SK-N-SH (cell line): ENCODE data around the gene CDH23. TPM values are rescaled to one million over a fixed set of nuclear protein-coding genes. Genes with fewer than 3 reads are reported as not detected.

Source experiments
- CTCF ChIA-PET: fragments of 300-600, 350-600 bp; formaldehyde crosslinking; extraction: SDS; loops from one replicate; lab custom pipeline; 2021; lab: Yijun Ruan, JAX
- POLR2A ChIA-PET: fragments of 350-600 bp; sonication (Branson Sonifier 250); formaldehyde crosslinking; extraction: SDS; loops from one replicate; lab custom pipeline; 2020; ENCODE audit warnings: antibody characterized with exemption, inconsistent platforms; lab: Yijun Ruan, JAX
- DNase-seq: peaks from one replicate; pipeline ENCODE4 v3.0.0; 2012
- H2AFZ ChIP-seq: fragments of 200-600 bp; sonication (generic); 2 replicates; pipeline ENCODE4 v1.8.1; 2016; ENCODE audit warnings: antibody characterized with exemption, mild to moderate bottlenecking, low read depth
- H3F3A ChIP-seq: fragments of 200-600 bp; sonication (generic); replicated peaks from 2 replicates; pipeline ENCODE3; 2016; ENCODE audit warnings: antibody characterized with exemption, mild to moderate bottlenecking; ENCODE audit not compliant: insufficient read depth
- H3K27ac ChIP-seq, 2 experiments: fragments of 200-500 bp in 1 of 2; fragments of 200-600 bp in 1 of 2; sonication (Bioruptor generic) in 1 of 2; sonication (generic), shearing (Covaris generic) in 1 of 2; 2 replicates each; pipeline versions ENCODE4 v1.5.1 to v1.6.1; 2014 to 2016; ENCODE audit warnings: low read depth in 2 of 2, inconsistent platforms in 1 of 2, low read length in 1 of 2, mild to moderate bottlenecking in 1 of 2, mixed read lengths in 1 of 2
- H3K27me3 ChIP-seq: fragments of 200-600 bp; sonication (generic), shearing (Covaris generic); 2 replicates; pipeline ENCODE4 v1.6.1; 2016; ENCODE audit warnings: mixed run types; ENCODE audit not compliant: insufficient read depth
- H3K36me3 ChIP-seq, 2 experiments: fragments of 200-500 bp in 1 of 2; fragments of 200-600 bp in 1 of 2; sonication (Bioruptor generic) in 1 of 2; sonication (generic) in 1 of 2; replicated peaks in 1 of 2; 2 replicates each; pipeline versions ENCODE3 to v1.5.1; 2014 to 2016; ENCODE audit warnings: low read length in 1 of 2, mild to moderate bottlenecking in 1 of 2; ENCODE audit not compliant: insufficient read depth in 2 of 2, control insufficient read depth in 1 of 2
- H3K4me1 ChIP-seq, 2 experiments: fragments of 200-500 bp in 1 of 2; fragments of 200-600 bp in 1 of 2; sonication (Bioruptor generic) in 1 of 2; sonication (generic), shearing (Covaris generic) in 1 of 2; 2 replicates each; pipeline versions ENCODE4 v1.5.1 to v1.6.1; 2014 to 2016; ENCODE audit warnings: low read depth in 1 of 2, low read length in 1 of 2, mixed run types in 1 of 2; ENCODE audit not compliant: insufficient read depth in 2 of 2, control insufficient read depth in 1 of 2
- H3K4me2 ChIP-seq: fragments of 200-600 bp; sonication (generic), shearing (Covaris generic); 2 replicates; pipeline ENCODE4 v1.6.1; 2017; ENCODE audit warnings: mixed run types
- H3K4me3 ChIP-seq, 2 experiments: fragments of 200-500 bp in 1 of 2; fragments of 200-600 bp in 1 of 2; sonication (Bioruptor generic) in 1 of 2; sonication (generic), shearing (Covaris generic) in 1 of 2; 2 replicates each; pipeline versions ENCODE4 v1.5.1 to v1.8.1; 2014 to 2016; ENCODE audit warnings: low read depth in 2 of 2, inconsistent platforms in 1 of 2, low read length in 1 of 2, mild to moderate bottlenecking in 1 of 2, mixed read lengths in 1 of 2, moderate library complexity in 1 of 2
- H3K79me2 ChIP-seq: fragments of 200-600 bp; sonication (generic); 2 replicates; pipeline ENCODE4 v1.8.1; 2017; ENCODE audit warnings: mild to moderate bottlenecking; ENCODE audit not compliant: insufficient read depth
- H3K9ac ChIP-seq: fragments of 200-600 bp; sonication (generic); 2 replicates; pipeline ENCODE4 v1.6.1; 2017; ENCODE audit warnings: mixed run types
- H3K9me2 ChIP-seq: fragments of 200-600 bp; sonication (generic); 2 replicates; pipeline ENCODE4 v1.6.1; 2017; ENCODE audit warnings: mixed run types
- H3K9me3 ChIP-seq: fragments of 200-600 bp; sonication (generic); 2 replicates; pipeline ENCODE4 v1.6.1; 2017; ENCODE audit warnings: mixed run types, mild to moderate bottlenecking, moderate library complexity
- H4K20me1 ChIP-seq: fragments of 200-600 bp; sonication (generic); 2 replicates; pipeline ENCODE4 v1.6.1; 2017; ENCODE audit warnings: mild to moderate bottlenecking, mixed run types; ENCODE audit not compliant: insufficient read depth
- CHD2 ChIP-seq: fragments of 150-350 bp; IDR thresholded peaks from 2 replicates; pipeline ENCODE4 v1.6.1; 2018; ENCODE audit warnings: low read length; ENCODE audit not compliant: partially characterized antibody
- EP300 ChIP-seq, 2 experiments: IDR thresholded peaks; 2 replicates each; pipeline versions ENCODE4 v1.4.0 to v1.6.1; 2012; ENCODE audit warnings: borderline replicate concordance in 1 of 2, low read depth in 1 of 2, low read length in 1 of 2
- FOXM1 ChIP-seq: IDR thresholded peaks from 2 replicates; pipeline ENCODE4 v1.4.0; 2012; ENCODE audit warnings: low read depth, mild to moderate bottlenecking
- GABPA ChIP-seq: IDR thresholded peaks from 2 replicates; pipeline ENCODE4 v1.4.0; 2012; ENCODE audit warnings: low read depth, mild to moderate bottlenecking
- GATA2 ChIP-seq: sonication (generic); formaldehyde crosslinking; IDR thresholded peaks from 2 replicates; pipeline ENCODE4 v1.5.0; 2020; ENCODE audit warnings: mild to moderate bottlenecking, missing genetic modification reagents
- IRF3 ChIP-seq: fragments of 150-350 bp; IDR thresholded peaks from 2 replicates; pipeline ENCODE4 v1.6.1; 2016; ENCODE audit warnings: mild to moderate bottlenecking, low read depth, low read length
- MAX ChIP-seq: IDR thresholded peaks from 2 replicates; pipeline ENCODE4 v1.4.0; 2012; ENCODE audit warnings: low read depth
- POLR2AphosphoS5 ChIP-seq: IDR thresholded peaks from 2 replicates; pipeline ENCODE4 v1.6.1; 2012; ENCODE audit warnings: low read depth, low read length
- REST ChIP-seq: IDR thresholded peaks from 2 replicates; pipeline ENCODE4 v1.6.1; 2012; ENCODE audit warnings: mild to moderate bottlenecking, low read depth, low read length, moderate library complexity
- TAF1 ChIP-seq: IDR thresholded peaks from 2 replicates; pipeline ENCODE4 v1.6.1; 2012; ENCODE audit warnings: low read depth, mild to moderate bottlenecking, low read length, moderate library complexity, borderline replicate concordance
- TCF12 ChIP-seq: IDR thresholded peaks from 2 replicates; pipeline ENCODE4 v1.4.0; 2012
- USF1 ChIP-seq: IDR thresholded peaks from 2 replicates; pipeline ENCODE4 v1.4.0; 2012; ENCODE audit warnings: low read depth, borderline replicate concordance
- WGBS: methylation state at CpG from one replicate; pipeline ENCODE4 v1.1.6; 2017; ENCODE audit warnings: low lambda C conversion rate; 5-methylcytosine and 5-hydroxymethylcytosine counted together
- polyA plus RNA-seq, 3 experiments: library from polyadenylated mRNA; depleted of rRNA; stranded (reverse); fragments of >200 nt; gene quantifications; 2 replicates each; pipeline ENCODE4 v1.2.3, GENCODE V29; 2012

Gene CDH23
- polyA plus RNA-seq, 1 of the 3 experiments (the other 2 are of a cell fraction) = 0.03 TPM

- H3K36me3 ChIP-seq = no peaks in the 10 kb centered on the region
- peaks cover 0 to 16% of the 10 kb centered on the region in 2 experiments; a peak in 1 of 4 replicates for H3K4me1 ChIP-seq
- TF ChIP-seq GATA2 (CRISPR knock-in tag) (no peak), POLR2AphosphoS5 (no peak), TAF1 (no peak), EP300 (IDR thresholded peaks at IDR 0.05; ENCODE audit: borderline replicate concordance in 1 of 2, low read depth in 1 of 2, low read length in 1 of 2) (no peak), MAX (no peak), IRF3 (no peak), REST (no peak), GABPA (no peak), TCF12 (no peak), FOXM1 (no peak), USF1 (no peak), CHD2 (no peak)
- no peak overlapping the region for H3K27ac ChIP-seq
- H3K9me2 ChIP-seq = no peaks in the 10 kb centered on the region
- CTCF ChIA-PET = interaction anchor here (0.9 to 1.5 kb wide), 4 partner anchors 16 to 188 kb away, joined by 3 to 11 read pairs (median 4); partner anchors contain the start of gene VSIR
- no peaks in the 10 kb centered on the region for H4K20me1 ChIP-seq
- no peak overlapping the region for H2AFZ ChIP-seq
- H3K27me3 ChIP-seq = no peaks in the 10 kb centered on the region
- H3F3A ChIP-seq = no peaks in the 10 kb centered on the region
- no peaks in the 10 kb centered on the region for H3K79me2 ChIP-seq
- DNase-seq = peak; percentile 70
- H3K9me3 ChIP-seq = no peaks in the 10 kb centered on the region
- POLR2A ChIA-PET = interaction anchor here (0.7 to 1.4 kb wide), 3 partner anchors 10 to 61 kb away, joined by 3 to 4 read pairs (median 4); no protein-coding TSS in a partner anchor
- H3K4me3 ChIP-seq = no peak overlapping the region
- 84% methylated on average over 9 of the region's 11 CpGs for WGBS
- H3K4me2 ChIP-seq = no peak overlapping the region
- no peak overlapping the region for H3K9ac ChIP-seq
Measured at GRCh38 chr10:71757399-71757922, 360.7 kb downstream of the CDH23 start.
